Fibroblast of skin of scalp (primary cell): ENCODE data around the gene EIF3D.

ENCODE experiments used
- DNase-seq: peaks from one replicate; pipeline ENCODE4 v3.0.0-alpha.2; 2013

EIF3D gene

GRCh38 chr22:36464715-36465231 lies 64.2 kb downstream of the EIF3D start:
- DNase-seq = no peak

- DNase-seq = no peak
Measured at GRCh38 chr22:36463783-36464184, 65.2 kb downstream of the EIF3D start.

- peak; percentile 97 for DNase-seq
Measured at GRCh38 chr22:36461665-36462649, 67.0 kb downstream of the EIF3D start.
